Esophagus muscularis mucosa (tissue), 4 donors: Measurements from ENCODE around the gene VAPA. TPM values are rescaled to one million over a fixed set of nuclear protein-coding genes. Genes with fewer than 3 reads are reported as not detected.
"Not testable (repeated sequence)": the region's sequence is repeated elsewhere in the genome, so short reads cannot be mapped to it uniquely, and the experiment has no call there.

Experiments used
- DNase-seq: peaks from one replicate; pipeline ENCODE4 v3.0.0-alpha.2; 2017; ENCODE audit errors: extremely low spot score
- H3K27ac ChIP-seq, 4 donors: fragments of 200-600 bp; sonication (generic); replicated peaks in 1 of 4; 1 replicate in 3 of 4; 2 replicates in 1 of 4; pipeline ENCODE4 v1.5.1; 2016 to 2019; ENCODE audit warnings: mild to moderate bottlenecking in 1 of 4
- H3K27me3 ChIP-seq, 4 donors: fragments of 200-600 bp; sonication (generic); one replicate each; pipeline versions ENCODE4 v1.5.1 to v1.6.0; 2016 to 2019
- H3K36me3 ChIP-seq, 4 donors: fragments of 200-600 bp; sonication (generic); one replicate each; pipeline ENCODE4 v1.5.1; 2016 to 2019
- H3K4me1 ChIP-seq, 4 donors: fragments of 200-600 bp; sonication (generic); one replicate each; pipeline ENCODE4 v1.5.1; 2016 to 2019
- H3K4me3 ChIP-seq, 4 donors: fragments of 200-600 bp; sonication (generic); 1 replicate in 2 of 4; 2 replicates in 2 of 4; pipeline ENCODE4 v1.5.1; 2016 to 2019; ENCODE audit warnings: mild to moderate bottlenecking in 4 of 4, moderate library complexity in 1 of 4
- H3K9me3 ChIP-seq, 4 donors: fragments of 200-600 bp; sonication (generic); 1 replicate in 3 of 4; 2 replicates in 1 of 4; pipeline ENCODE4 v1.5.1; 2016 to 2019
- EP300 ChIP-seq: sonication (generic); formaldehyde crosslinking; IDR thresholded peaks from one replicate; pipeline ENCODE4 v1.6.1; 2017; ENCODE audit warnings: antibody characterized with exemption
- POLR2A ChIP-seq: fragments of 450-650 bp; IDR thresholded peaks from one replicate; pipeline ENCODE4 v1.6.1; 2017; ENCODE audit warnings: antibody characterized with exemption, moderate library complexity, mild to moderate bottlenecking, low read depth
- POLR2AphosphoS5 ChIP-seq, 2 donors: sonication (generic); formaldehyde crosslinking; IDR thresholded peaks; one replicate each; pipeline ENCODE4 v1.6.1; 2017; ENCODE audit warnings: antibody characterized with exemption in 2 of 2
- WGBS: methylation state at CpG from one replicate; pipeline ENCODE4 v1.1.5; 2018; 5-methylcytosine and 5-hydroxymethylcytosine counted together
- intact Hi-C: fragments of 100-400 bp; cut with DNase I; formaldehyde crosslinking; loops from one replicate; pipeline ENCODE4 v1.15.1; 2023
- total RNA-seq, 4 donors: library from RNA; depleted of rRNA; stranded (reverse); fragments of >200 nt; gene quantifications; one replicate each; pipeline versions ENCODE4 v1.1.0 to v1.2.1, GENCODE V29; 2016
- TF ChIP-seq, protein P1 (sequence below), 3 experiments: fragments of 200-600 bp in 2 of 3; fragments of 450-650 bp in 1 of 3; sonication (generic) in 2 of 3; IDR thresholded peaks; one replicate each; pipeline ENCODE4 v1.5.1; 2017 to 2019; ENCODE audit warnings: antibody characterized with exemption in 3 of 3, mild to moderate bottlenecking in 2 of 3, moderate library complexity in 1 of 3

Gene VAPA
- total RNA-seq, 4 donors from 2014 or later, result 198 to 336 (median 260) TPM

- DNase-seq, result no peak
- peaks cover 0 to 17% (median 4%) of the 10 kb centered on the region in 4 donors for H3K4me1 ChIP-seq
- WGBS, result 88% methylated on average over 1 of the region's 1 CpG
- H3K9me3 ChIP-seq, result no peaks in the 10 kb centered on the region
- no peak overlapping the region for H3K27ac ChIP-seq
- no peaks in the 10 kb centered on the region for H3K36me3 ChIP-seq
- no peak overlapping the region for H3K4me3 ChIP-seq
- intact Hi-C loops, result no loop called here
- H3K27me3 ChIP-seq, result no peaks in the 10 kb centered on the region
- TF ChIP-seq EP300, result no peak
- TF ChIP-seq POLR2AphosphoS5 (IDR thresholded peaks at IDR 0.05), result no peak
- TF ChIP-seq, protein P1, sequence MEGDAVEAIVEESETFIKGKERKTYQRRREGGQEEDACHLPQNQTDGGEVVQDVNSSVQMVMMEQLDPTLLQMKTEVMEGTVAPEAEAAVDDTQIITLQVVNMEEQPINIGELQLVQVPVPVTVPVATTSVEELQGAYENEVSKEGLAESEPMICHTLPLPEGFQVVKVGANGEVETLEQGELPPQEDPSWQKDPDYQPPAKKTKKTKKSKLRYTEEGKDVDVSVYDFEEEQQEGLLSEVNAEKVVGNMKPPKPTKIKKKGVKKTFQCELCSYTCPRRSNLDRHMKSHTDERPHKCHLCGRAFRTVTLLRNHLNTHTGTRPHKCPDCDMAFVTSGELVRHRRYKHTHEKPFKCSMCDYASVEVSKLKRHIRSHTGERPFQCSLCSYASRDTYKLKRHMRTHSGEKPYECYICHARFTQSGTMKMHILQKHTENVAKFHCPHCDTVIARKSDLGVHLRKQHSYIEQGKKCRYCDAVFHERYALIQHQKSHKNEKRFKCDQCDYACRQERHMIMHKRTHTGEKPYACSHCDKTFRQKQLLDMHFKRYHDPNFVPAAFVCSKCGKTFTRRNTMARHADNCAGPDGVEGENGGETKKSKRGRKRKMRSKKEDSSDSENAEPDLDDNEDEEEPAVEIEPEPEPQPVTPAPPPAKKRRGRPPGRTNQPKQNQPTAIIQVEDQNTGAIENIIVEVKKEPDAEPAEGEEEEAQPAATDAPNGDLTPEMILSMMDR (IDR thresholded peaks at IDR 0.05), result no peak
- no peak for TF ChIP-seq POLR2A
Observed at GRCh38 chr18:9890957-9891356, 22.9 kb upstream of the VAPA start.

- peaks cover 0 to 17% (median 4%) of the 10 kb centered on the region in 4 donors for H3K4me1 ChIP-seq
- H3K9me3 ChIP-seq, H3K36me3 ChIP-seq, intact Hi-C loops, H3K27me3 ChIP-seq, DNase-seq, H3K27ac ChIP-seq, H3K4me3 ChIP-seq: not testable (repeated sequence)
- 56% methylated on average over 4 of the region's 4 CpGs for WGBS
Observed at GRCh38 chr18:9891515-9891914, 22.3 kb upstream of the VAPA start.

DNA sequence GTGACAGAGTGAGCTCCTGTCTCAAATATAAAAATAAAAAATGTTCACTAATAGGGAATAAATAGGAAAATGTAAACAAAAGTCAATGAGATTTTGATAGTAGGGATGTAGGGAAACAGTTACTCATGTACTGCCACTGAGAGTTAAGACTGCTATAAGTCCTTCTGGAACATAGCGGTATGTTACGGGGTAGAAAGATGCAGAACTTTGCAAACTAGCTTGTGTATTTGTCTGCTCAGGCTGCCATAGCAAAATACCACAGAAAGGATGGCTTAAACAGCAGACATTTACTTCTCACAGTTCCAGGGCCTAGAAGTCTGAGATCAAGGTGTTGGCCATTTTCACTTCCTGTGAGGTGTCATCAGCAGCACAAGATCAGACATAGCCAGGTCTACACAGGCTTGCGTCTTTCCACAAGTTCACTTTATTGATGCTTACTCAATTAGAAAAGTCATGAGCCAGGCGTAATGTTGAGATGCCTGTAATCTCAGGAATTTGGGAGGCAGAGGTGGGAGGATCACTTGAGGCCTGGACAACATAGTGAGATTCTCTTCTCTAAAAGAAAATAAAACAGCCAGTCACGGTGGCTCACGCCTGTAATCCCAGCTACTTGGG lies 19.3 kb upstream of the VAPA start:
- WGBS, result 98% methylated on average over 6 of the region's 6 CpGs
- intact Hi-C loops, result no loop called here
- no peak for DNase-seq

DNA sequence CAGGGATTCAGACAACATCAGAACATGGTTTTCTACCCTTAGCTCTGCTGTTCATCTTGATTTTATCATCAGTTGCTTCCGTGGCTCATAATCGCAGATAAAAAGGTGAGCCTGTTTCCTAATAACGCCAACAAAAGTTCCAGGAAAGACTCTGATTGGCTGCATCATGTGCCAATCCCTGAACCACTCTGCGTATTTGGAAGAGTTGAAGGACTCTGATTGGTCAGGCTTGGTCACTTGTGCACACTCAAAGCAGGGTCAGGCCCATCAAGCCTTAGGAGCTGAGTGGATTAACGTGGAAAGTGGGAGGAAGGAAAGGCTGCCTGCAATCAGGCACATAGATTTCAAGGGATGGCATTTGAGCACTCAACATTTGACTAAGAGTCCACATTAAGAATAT lies 16.7 kb upstream of the VAPA start:
- no peaks in the 10 kb centered on the region for H3K9me3 ChIP-seq
- WGBS, result 96% methylated on average over 5 of the region's 5 CpGs
- H3K27me3 ChIP-seq, result no peaks in the 10 kb centered on the region
- peaks cover 0 to under 1% (median 0%) of the 10 kb centered on the region in 4 donors for H3K4me1 ChIP-seq
- intact Hi-C loops, result no loop called here
- no peak overlapping the region for H3K27ac ChIP-seq
- DNase-seq, result no peak
- TF ChIP-seq POLR2A (no peak), EP300 (no peak), POLR2AphosphoS5 (IDR thresholded peaks at IDR 0.05) (no peak)
- TF ChIP-seq, protein P1 (IDR thresholded peaks at IDR 0.05), result no peak
- no peaks in the 10 kb centered on the region for H3K36me3 ChIP-seq
- no peak overlapping the region for H3K4me3 ChIP-seq

More for the DNA sequence above, 19.3 kb upstream of the VAPA start:
- no peaks in the 10 kb centered on the region for H3K9me3 ChIP-seq
- H3K4me1 ChIP-seq, result peaks cover 0 to 17% (median 4%) of the 10 kb centered on the region in 4 donors
- H3K4me3 ChIP-seq, result no peak overlapping the region
- no peaks in the 10 kb centered on the region for H3K27me3 ChIP-seq
- no peaks in the 10 kb centered on the region for H3K36me3 ChIP-seq
- TF ChIP-seq POLR2AphosphoS5 (IDR thresholded peaks at IDR 0.05) (no peak), EP300 (no peak), POLR2A (no peak)
- no peak overlapping the region for H3K27ac ChIP-seq

DNA sequence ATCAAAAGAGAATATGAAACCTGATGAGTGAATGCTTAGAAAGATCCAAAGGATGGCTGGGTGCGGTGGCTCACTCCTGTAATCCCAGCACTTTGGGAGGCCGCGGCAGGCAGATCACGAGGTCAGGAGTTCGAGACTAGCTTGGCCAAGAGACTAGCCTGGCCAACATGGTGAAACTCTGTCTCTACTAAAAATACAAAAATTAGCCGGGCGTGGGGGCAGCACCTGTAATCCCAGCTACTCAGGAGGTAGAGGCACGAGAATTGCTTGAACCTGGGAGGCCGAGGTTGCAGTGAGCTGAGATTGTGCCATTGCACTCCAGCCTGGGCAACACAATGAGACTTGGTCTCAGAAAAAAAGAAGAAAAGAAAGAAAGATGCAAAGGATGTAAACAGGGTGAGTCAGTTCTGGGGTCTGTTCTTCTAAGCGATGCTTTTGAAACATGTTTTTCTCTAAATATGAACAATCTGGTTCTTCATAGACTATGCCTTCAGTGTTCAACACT lies 16.0 kb upstream of the VAPA start:
- DNase-seq, H3K4me1 ChIP-seq, intact Hi-C loops, H3K9me3 ChIP-seq, H3K4me3 ChIP-seq, H3K27ac ChIP-seq, H3K27me3 ChIP-seq, H3K36me3 ChIP-seq: not testable (repeated sequence)
- WGBS, result 92% methylated on average over 10 of the region's 10 CpGs

DNA sequence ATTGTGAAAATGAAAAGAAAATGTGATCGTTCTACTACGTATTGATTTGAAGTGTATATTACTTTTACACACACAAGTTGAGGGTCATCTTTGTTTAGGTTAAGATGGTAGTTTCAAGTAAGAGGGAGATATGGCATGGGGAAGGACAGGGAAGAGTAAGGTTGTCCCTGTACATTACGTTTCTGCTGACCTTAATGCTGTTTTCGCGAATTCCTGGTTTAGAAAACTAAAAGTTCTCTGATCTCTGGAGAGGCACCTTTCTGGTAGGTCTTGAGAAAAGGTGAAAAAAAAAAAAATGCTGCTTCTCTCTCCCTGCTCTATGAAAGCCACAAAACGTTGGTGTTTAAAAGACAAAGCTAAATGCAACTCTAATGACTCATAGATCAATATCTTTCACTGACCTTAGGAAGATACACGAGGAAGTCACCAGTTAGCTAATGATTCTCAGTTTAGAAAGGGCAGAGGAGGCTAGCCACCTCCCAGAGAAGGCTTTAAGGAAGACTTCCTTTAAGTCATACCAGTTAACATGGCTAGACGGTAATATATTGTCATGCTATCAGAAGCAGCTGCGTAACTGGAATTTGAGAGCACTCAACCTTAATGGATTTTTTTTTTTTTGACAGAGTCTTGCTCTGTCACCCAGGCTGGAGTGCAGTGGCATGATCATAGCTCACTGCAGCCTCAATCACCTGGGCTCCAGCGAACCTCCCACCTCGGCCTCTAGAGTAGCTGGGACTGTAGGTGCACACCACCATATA lies 14.8 kb upstream of the VAPA start:
- H3K27ac ChIP-seq, result no peak overlapping the region
- WGBS, result 79% methylated on average over 11 of the region's 11 CpGs
- intact Hi-C loops, result no loop called here

DNA sequence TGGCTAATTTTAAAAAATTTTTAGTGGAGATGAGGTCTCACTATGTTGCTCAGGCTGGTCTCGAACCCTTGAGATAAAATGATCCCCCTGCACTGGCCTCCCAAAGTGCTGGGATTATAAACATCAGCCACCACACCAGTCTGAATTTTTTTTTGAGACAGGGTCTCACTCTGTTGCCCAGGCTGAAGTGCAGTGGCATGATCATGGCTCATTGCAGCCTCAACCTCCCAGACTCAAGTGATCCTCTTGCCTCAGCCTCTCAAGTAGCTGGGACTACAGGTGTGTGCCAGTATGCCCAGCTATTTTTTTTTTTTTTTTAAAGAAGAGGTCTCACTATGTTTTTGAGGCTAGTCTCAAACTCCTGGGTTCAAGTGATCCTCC lies 14.3 kb upstream of the VAPA start:
- H3K4me3 ChIP-seq, DNase-seq, H3K27ac ChIP-seq, H3K9me3 ChIP-seq, intact Hi-C loops, H3K36me3 ChIP-seq, H3K4me1 ChIP-seq, H3K27me3 ChIP-seq: not testable (repeated sequence)
- WGBS, result 100% methylated on average over 1 of the region's 1 CpG

More for the DNA sequence above, 14.8 kb upstream of the VAPA start:
- H3K4me1 ChIP-seq, result no peaks in the 10 kb centered on the region
- DNase-seq, result no peak
- H3K27me3 ChIP-seq, result no peaks in the 10 kb centered on the region
- H3K36me3 ChIP-seq, result no peaks in the 10 kb centered on the region
- H3K9me3 ChIP-seq, result no peaks in the 10 kb centered on the region
- no peak for TF ChIP-seq EP300
- TF ChIP-seq, protein P1 (IDR thresholded peaks at IDR 0.05), result no peak
- TF ChIP-seq POLR2AphosphoS5 (IDR thresholded peaks at IDR 0.05), result no peak
- TF ChIP-seq POLR2A, result no peak
- H3K4me3 ChIP-seq, result no peak overlapping the region
